ENCODE measurements around the gene SORBS1.

The SORBS1 gene

DNA sequence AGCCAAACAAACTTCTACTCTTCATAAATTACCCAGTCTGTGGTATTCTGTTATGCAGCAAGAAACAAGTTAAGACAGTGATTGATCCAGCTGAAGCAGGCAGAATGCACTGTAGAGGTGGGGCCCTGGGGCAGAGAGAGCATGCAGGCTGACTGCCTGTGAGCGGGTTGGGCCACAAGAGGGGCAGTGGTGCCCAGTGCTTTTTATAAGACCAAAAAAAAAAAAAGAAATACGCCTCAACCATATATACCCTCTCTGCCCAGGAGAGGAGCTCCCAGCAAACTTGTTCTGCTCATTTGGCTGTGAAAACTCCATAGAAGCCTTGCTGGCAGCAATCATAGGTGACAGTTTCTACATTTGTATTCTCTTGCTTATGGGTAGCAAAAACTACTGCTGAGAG, 104.7 kb downstream of the SORBS1 start:
- DNase-seq, result no peak

DNA sequence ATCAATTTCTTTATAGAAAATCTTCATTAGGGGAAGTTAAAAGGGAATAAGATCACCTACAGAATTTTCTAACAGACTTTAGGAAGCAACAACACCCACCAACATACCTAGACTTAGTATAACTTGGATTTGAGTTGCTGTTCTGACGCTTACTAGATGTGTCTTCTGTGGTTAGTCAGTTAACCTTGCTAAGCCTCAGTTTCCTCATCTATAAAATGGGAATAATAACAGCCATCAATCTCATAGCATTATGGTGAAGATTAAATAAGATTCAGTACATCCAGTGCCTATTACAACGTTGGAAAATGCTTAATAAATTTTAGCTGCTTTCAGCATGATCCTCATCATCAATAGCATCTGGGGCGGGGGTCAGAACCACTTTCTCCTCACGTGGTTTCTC, 106.2 kb downstream of the SORBS1 start:
- no peak for DNase-seq

DNA sequence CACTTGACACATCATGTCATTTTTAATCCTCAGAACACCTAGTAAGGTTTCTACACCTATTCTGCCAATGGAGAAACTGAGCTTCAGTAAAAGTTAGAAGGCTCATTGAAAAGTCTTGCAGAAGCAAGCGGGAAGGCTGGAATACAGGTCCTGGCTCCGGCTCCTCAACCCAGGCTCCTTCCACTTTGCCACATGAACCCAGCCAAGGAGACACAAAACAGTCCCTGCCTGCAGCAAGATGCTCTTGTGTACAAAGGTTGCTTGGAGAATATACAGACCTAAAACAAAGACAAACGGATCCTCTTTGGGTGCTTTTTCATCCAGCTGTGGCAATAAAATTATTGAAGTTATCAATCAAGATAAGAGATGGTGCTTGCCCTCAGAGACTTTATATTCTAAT, 106.8 kb downstream of the SORBS1 start:
- DNase-seq, result no peak

DNA sequence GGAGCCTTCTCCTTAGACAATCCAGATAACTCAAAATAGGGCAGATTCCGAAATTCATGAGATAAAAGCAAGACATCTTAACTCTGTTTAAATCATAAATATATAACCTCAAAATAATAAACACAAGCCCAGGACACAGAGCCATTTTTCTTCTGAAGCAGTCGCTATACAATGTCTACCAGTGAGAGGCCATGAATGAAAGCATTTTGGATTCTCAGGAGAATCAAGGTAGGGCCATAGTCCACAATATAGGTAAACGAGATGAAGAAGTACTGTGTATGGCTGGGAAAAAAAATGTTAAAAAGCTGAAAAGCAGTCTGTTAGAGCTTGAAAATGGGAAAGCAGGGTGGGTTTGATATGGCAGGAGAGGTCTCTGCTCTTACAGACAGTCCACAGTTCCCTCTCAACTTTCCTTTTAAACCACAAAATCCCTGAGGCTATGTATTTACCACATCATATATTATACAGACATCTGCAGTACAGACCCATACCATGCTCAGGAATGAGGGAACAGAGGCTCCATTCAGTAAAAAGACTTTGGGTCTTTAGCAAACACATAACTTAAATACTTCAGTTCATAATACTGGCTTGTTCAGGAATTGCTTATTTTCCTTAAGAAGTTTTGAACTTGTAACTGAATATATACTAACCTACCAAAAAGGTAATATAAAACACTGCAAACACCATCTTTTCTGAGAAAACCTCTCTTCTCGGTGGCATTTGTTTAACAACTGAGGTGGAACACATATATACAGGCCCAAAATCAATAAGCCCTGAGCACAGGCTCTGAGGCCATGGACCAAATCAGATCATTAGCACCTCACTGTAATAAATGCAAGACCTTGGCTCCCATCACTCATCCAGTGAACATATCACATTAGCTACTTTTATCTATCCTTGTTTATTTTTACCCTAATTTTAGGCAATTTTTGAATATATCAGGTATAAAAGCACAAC, 109.3 kb downstream of the SORBS1 start:
- no peak for DNase-seq

DNA sequence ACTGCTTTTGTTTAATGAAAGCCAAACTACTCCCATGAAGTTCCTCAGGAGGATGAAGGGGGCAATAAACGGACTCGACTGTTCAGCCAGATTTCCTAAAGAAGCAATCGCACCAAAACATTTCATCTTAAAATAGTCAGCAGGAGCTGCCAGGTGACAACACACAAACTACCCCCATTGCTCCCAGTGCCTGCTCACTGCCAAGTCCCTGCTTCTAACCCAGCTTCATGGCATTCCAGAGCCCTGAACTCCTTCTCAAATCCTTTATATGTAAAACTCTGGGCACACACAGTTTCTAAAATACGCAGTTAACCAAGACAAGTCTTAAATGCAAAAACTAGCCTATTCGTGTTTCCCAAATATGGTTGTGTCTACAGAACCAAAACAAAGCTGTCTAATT, 110.0 kb downstream of the SORBS1 start:
- DNase-seq, result no peak

DNA sequence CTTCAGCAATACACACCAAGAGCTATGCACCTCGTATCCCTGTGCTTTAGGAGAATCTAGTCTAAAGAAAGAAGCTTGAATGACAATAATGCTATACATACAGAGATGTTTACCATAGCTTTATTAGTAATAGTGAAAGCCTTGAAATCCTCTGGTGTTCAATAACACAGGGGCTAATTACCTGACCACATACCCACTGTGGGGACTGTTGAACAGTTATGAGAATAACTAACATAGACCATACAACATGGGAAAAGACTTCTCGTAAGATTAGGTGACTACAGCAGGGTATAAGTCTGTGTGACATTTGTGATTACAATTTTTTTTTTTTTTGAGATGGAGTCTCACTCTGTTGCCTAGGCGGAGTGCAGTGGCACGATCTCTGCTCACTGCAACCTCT, 111.0 kb downstream of the SORBS1 start:
- DNase-seq, result no peak

DNA sequence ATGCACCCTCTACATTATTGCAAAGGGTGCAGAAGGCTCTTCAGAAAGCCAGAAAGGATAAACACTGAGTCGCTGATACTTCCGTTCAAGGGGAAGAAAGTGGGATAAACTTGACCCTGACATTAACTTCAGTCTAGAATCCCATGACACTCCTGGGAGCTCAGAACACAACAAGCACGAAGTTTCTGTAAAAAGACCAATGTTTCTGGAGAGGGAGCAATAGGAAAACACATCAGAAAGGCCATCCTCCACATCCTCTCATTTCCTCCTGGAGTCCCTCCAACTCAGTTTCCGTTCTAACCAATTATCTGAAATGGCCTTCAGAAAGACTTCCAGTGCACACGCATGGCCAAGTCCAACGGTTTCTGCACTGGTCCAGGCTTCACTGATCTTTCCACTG, 113.5 kb downstream of the SORBS1 start:
- no peak for DNase-seq

DNA sequence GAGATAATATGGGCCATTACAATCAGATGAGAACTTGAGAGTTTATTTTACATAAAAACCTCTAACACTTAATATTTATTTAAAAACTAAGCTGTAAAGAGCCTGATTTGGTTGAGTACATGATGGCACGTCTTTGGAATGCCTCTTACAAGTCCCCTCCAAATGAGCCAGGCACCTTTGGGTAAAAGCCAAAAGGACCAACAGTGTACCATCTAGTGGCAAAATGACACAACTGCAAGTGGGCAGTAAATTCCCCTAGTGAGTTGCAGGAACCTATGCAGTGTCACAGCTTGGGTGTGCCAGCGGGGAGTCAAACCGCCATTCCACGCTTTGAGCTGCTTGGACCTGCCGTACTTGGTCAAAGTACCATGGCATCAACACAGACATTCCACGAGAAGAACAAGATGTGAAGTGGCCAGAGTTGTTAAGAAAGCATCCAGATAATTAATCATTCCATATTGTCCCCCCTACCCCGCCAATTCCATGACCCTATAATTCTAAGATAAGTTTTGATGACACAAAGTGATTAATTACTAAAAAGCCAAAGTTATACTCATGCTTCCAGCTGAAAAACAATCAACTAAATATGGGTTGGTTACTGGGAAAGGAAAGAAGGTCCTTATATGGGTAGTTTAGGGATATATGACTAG, 115.2 kb downstream of the SORBS1 start:
- DNase-seq, result peak; percentile 46

DNA sequence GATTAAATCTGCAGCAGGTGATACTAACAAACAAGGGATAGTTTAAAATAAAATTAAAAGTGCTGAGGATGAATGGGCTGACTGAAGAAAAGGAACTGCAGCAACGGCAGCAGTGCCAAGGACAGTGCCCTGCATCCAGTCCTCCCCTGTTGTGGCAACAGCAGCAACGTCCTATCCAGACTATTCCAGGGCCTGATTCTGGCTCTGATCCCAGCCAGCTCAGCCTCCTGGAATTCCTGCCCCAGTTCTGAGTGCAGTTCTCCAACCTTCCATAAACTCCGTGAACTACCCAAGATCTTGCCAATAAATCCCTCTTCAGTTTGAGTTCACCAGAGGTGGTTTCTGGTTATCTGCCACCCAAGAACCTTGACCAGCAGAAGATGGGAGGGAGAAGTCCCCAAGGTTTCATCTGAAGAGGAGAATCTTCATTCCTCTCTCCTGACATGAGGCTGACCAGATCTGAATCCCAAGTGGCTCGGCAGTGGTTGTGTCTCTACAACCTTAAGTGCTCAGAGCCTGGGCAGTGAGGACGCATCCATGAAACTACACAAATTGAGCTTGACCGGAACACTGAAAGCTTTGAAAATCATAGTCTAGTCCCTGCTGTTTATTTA, 115.8 kb downstream of the SORBS1 start:
- DNase-seq, result no peak

DNA sequence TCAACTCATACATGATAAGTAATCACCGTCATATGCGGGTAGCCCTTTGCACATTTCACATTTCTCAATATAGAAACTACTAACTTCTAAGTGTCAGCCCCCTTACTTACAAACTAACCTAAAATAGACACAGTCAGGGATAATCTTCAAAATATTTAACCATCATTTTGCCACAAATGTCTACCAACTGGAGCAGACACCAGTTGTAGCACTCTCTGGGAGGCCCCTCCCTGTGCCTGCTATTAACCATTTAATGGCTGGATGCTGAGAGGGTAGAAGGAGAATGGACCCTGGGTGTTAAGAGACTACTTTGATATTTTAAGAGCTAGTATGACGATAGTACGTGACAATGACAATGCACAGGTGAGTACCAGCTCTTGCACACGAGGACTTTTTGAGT, 116.4 kb downstream of the SORBS1 start:
- DNase-seq, result no peak

DNA sequence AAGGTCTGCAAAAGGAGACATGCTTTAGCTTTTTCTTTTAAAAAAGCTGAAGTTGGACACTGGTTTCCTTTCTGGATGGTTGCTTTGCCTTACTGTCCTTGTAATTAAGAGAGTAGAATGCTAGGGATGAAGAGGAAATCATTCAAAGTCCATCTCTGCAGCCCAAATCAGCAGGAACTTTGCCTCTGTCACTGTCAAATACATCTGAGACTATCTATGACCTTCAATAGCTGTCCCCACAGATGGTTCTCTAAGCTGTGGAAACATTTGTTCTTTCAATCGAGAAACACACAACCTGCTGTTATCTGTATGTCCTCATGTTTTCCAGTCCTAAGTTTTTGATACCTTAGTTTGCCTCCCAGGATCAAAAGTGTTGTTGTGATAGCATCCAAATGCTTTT, 117.5 kb downstream of the SORBS1 start:
- no peak for DNase-seq

DNA sequence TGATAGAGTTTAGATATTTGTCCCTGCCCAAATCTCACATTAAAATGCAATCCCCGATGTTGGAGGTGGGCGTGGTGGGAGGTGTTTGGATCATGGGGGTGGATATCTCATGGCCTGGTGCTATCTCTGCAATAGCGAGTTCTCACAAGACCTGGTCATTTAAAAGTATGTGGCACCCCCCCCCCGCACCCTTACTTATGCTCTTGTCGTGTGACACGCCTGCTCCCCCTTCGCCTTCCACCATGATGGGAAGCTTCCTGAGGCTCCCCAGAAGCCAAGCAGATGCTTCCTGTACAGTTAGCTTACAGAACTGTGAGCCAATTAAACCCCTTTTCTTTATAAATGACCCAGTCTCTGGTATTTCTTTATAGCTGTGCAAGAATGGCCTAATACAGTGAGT, 118.8 kb downstream of the SORBS1 start:
- DNase-seq, result no peak

DNA sequence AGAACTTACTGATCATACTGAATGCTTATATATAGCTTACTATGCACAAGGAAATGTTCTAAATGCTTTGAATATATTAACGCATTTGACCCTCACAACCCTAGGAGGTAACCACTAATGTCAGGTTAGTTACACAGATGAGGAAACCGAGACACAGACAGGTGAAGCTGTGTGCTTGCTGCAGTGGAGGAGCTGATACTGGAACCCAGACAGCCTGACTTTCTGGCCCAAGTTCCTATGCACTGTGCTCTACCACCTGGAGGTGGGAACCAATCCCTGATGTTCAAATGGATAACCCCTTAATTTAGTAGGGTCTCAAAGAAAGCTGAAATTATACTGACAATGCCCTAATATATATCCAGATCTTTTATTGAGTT, 119.6 kb downstream of the SORBS1 start:
- DNase-seq, result no peak

DNA sequence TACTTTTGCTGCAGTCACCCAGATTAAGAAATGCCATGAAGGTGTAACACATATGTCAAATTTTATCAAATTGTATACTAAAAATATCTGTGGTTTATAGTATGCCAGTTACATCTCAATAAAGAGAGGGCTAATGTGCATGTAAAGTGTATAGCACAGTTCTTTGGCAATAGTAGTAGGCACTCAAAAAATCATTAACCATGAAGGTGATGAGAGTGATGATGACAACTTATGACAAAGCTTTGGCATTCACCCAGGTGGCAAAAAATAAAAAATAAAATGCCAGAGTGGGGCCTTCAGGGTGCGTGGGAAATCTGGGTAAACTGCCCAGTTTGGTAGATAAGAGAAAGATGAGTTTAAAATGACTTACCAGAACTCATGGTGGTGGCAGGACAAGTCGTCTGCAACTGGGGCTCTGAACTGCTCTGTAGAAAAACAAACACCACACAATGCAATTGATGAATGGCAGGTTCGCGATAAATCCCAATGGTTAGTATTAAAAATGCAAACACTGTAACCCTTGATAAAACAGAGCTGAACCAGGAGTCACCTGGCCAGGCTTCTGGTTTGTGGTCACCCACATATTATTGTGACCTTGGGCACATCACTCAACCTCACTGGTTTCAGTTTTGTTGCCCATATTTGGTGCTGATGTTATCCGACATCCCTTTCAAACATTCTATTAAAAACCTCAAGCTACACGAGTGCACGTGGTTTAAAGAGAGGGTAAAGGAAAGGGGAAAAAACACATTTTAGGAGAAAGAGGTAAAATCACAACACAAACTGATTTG, 120.2 kb downstream of the SORBS1 start:
- DNase-seq, result no peak

DNA sequence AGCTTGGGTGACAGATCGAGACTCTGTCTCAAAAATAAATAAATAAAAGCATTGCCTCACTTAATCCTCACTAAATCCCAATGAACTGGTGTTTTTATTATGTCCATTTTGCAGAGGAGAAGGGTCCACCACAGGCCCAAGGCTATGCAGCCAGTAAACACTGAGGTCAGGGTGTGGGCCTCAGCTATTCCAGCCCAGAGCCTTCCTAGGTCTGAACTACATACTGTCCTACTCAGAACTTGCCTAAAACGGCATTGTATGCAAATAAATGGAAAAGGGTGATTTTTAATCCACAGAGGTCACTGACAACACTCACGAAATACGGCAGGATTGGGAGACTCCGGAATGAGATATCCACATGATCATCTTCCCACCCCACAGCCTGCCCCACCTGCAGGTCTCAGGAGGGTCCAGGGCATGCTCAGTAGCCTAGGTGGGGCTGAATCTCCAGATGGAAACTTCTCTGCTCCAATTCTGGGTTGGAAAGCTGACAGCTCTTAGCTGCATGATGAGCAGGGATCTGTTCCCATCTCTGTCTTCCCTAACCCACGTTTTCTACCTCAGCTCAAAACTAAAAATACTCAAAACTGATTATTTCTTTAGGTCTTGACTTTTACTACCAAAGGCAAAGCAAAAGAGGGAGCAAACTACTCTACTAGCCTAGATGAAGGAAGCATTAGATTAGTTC, 121.0 kb downstream of the SORBS1 start:
- DNase-seq, result no peak

DNA sequence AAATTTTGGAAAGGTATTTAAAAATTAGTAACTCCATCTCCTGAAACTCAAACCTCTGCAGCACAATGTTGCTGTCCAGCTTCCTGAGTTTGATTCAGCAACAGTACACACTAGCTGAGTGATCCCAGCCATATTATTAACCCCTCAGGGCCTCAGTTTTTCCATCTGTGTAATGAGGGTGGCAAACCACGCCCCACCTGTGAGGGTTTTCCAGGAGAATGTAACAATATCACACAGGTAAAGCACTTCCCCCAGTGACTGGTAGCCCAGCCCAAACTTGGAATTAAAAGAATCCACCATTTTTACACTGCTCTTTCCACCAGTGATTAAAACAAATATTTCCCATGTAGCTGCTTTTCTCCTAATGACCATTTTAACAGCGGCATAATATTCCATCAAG, 122.4 kb downstream of the SORBS1 start:
- DNase-seq, result no peak

DNA sequence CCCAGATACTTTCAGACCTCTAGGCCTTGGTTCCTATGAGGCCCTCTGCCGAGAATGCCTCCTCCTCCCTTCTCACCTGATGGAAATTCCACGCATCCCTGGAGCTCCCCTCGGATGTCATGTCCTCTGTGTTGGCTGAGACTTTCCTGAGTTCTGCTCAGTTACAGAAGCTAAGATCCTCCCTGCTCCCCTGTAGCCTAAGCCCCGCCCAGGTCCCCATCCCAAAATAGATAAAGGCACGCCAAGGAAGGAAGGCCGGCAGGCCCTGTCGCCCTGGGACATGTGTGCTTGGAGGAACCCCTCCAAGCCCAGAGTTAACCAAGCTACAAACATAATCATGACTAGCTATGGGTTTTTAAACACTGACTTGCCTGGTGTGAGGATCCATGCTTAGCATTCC, 123.5 kb downstream of the SORBS1 start:
- DNase-seq, result no peak

DNA sequence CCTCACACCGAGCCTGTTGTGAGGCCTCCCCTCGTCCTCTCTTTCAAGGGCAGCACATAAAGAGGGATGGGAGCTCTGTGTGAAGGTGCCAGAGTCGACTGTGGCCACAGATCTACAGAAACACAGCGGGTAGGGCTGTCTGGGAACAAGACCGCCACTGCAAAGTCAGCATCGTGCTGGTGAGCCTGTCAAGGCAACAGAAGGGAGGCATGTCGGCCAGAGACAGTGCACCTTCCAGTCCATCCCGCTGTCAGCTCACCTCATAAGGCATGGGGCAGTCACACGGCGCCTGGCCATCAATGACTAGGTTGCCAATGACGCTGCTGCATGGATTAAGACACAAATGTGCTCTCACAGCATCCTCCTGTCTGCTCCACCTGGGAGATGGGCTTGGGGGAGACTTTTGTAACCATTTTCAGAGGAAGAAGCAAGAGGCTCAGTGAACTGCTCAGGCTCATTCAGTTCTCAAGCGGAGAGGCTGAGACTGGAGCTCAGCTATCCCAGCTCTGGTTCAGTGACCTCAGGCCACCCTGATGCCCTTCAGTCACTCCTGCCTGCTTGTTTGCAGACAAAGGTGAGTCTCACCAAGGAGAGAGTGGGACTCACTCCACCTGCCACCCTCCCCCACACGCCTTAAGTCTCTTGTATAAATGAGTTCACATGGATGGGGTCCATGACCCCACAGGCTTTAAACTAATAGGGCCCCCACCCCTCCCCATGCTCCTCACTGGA, 125.5 kb downstream of the SORBS1 start:
- DNase-seq, result no peak

DNA sequence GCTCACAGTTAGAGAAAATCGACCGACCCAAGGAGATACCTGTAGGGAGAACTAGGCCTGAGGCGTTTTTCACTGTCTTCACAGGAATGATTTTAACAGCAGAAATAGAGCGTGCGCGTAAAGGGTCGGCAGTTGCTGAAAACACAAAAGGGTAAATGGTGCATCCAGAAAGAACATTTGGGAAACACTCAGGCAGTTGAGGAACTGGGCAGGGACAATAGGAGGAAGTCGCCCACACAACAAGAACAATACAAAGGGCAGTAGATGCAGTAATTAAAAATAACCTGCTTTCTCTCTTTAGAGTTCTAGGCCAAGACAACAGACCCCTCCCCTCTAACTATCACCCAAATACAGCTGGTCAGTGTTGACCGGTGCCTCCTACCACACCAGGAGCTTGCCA, 126.6 kb downstream of the SORBS1 start:
- DNase-seq, result no peak

DNA sequence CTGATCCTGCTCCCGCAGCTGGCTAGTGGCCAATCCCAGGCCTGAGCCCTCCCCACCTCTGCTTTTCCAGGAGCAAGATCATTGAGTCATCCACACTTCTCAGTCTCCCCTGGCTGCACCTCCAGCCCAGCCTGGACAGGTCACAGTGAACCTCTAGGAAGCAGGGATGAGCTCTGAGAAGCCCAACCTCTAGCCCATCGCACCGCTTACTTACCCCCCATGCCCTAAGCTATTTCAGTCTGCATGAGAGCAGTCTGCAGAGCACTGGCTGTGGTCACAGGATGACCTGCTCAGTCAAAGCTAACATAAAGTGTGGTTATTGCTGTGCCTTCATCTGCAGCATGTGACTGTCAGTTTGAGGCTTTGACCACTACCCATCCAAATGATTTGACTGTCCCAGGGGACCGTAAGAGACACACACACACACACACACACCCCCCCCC, 129.2 kb downstream of the SORBS1 start:
- no peak for DNase-seq

DNA sequence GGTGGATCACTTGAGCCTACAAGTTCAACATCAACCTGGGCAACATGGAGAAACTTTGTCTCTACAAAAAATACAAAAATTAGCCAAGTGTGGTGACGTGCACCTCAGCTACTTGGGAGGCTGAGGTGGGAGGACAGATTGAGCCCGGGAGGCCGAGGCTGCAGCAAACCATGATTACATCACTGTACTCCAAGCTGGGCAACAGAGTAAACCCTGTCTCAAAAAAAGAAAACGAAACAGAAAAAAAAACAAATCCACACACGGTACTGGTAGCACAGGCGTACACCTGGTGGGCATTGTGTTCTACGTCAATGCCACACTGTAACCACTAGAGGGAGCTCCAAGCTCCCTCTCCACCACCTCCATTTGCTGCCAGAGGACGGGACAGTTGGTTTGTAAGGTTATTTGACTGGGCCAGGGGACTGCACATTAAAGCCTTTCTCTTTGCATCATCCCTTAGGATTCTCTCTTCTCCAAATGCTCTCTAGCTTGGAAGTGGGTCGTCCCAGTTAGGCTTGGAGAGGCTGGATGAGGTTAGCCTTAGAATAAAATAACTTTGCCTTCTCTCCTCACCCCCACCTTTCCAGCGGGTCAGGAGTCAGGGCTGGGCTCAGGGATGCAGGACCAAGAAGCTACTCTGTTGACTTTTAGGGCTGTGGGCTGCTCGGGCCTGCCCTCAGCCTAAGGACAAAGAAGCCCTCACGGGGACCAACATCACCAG, 130.8 kb downstream of the SORBS1 start:
- peak; percentile 43 for DNase-seq

Measured in stimulated activated CD8-positive, alpha-beta memory T cell treated with anti-CD3 and anti-CD28 coated beads, Interleukin-4, amount 100 ng/mL, for 48 hours (primary cell).